GM23338 (cell line): ENCODE measurements around the gene IGF2BP3. TPM values are rescaled to one million over a fixed set of nuclear protein-coding genes. Genes with fewer than 3 reads are reported as not detected.

Experiments
- ATAC-seq: fragments of 200-7000 bp; cut with Tn5 transposase; 3 replicates; pipeline ENCODE4 v1.9.1; 2020
- DNase-seq: peaks from one replicate; pipeline ENCODE4 v3.0.0-alpha.2; 2015; ENCODE audit warnings: low spot score
- H2AFZ ChIP-seq: fragments of 200-600 bp; sonication (generic); 2 replicates; pipeline ENCODE4 v1.8.0; 2016; ENCODE audit warnings: antibody characterized with exemption, mild to moderate bottlenecking, moderate library complexity
- H3F3A ChIP-seq: fragments of 200-600 bp; sonication (generic); replicated peaks from 2 replicates; pipeline ENCODE4 v1.8.0; 2017; ENCODE audit warnings: antibody characterized with exemption, mixed run types, low read depth
- H3K27ac ChIP-seq: fragments of 200-600 bp; sonication (generic); 2 replicates; pipeline ENCODE4 v1.6.1; 2016; ENCODE audit warnings: low read depth
- H3K27me3 ChIP-seq: fragments of 200-600 bp; sonication (generic); 2 replicates; pipeline ENCODE4 v1.8.0; 2016; ENCODE audit warnings: mild to moderate bottlenecking, mixed run types, moderate library complexity; ENCODE audit not compliant: insufficient read depth
- H3K36me3 ChIP-seq: fragments of 200-600 bp; sonication (generic); 2 replicates; pipeline ENCODE4 v1.8.0; 2016; ENCODE audit warnings: mild to moderate bottlenecking; ENCODE audit not compliant: insufficient read depth
- H3K4me1 ChIP-seq: fragments of 200-600 bp; sonication (generic); 2 replicates; pipeline ENCODE4 v1.8.0; 2016; ENCODE audit warnings: mild to moderate bottlenecking, moderate library complexity; ENCODE audit not compliant: insufficient read depth
- H3K4me2 ChIP-seq: fragments of 200-600 bp; sonication (generic); 2 replicates; pipeline ENCODE4 v1.7.1; 2017; ENCODE audit warnings: mixed run types
- H3K4me3 ChIP-seq: fragments of 200-600 bp; sonication (generic); 2 replicates; pipeline ENCODE4 v1.6.1; 2016; ENCODE audit warnings: mixed run types
- H3K79me2 ChIP-seq: fragments of 200-600 bp; sonication (generic); replicated peaks from 2 replicates; pipeline ENCODE4 v1.8.0; 2017; ENCODE audit warnings: mild to moderate bottlenecking; ENCODE audit not compliant: insufficient read depth
- H3K9me2 ChIP-seq: fragments of 200-600 bp; sonication (generic); 2 replicates; pipeline ENCODE4 v1.8.0; 2017; ENCODE audit not compliant: insufficient read depth
- H4K20me1 ChIP-seq: fragments of 200-600 bp; sonication (generic); replicated peaks from 2 replicates; pipeline ENCODE4 v1.8.0; 2017; ENCODE audit warnings: mild to moderate bottlenecking; ENCODE audit not compliant: insufficient read depth
- H3K27ac Mint-ChIP-seq: 2 replicates; pipeline ENCODE4 v1.8.0; 2020; ENCODE audit warnings: inconsistent platforms, mild to moderate bottlenecking, moderate library complexity, mixed read lengths
- H3K27me3 Mint-ChIP-seq: 3 replicates; pipeline ENCODE4 v1.8.0; 2022; ENCODE audit warnings: low read depth, mild to moderate bottlenecking, moderate library complexity, mixed read lengths, inconsistent platforms; ENCODE audit not compliant: insufficient read depth, poor library complexity
- H3K36me3 Mint-ChIP-seq: 3 replicates; pipeline ENCODE4 v1.8.0; 2021; ENCODE audit warnings: low read depth, mild to moderate bottlenecking, inconsistent platforms, moderate library complexity, mixed read lengths
- H3K4me1 Mint-ChIP-seq: 3 replicates; pipeline ENCODE4 v1.8.0; 2020; ENCODE audit warnings: mild to moderate bottlenecking, inconsistent platforms, mixed read lengths
- H3K4me3 Mint-ChIP-seq: 3 replicates; pipeline ENCODE4 v1.8.0; 2021; ENCODE audit warnings: moderate library complexity, mild to moderate bottlenecking, inconsistent platforms, mixed read lengths
- H3K9me3 Mint-ChIP-seq: 3 replicates; pipeline ENCODE4 v1.8.0; 2020; ENCODE audit warnings: moderate library complexity, mild to moderate bottlenecking, inconsistent platforms, mixed read lengths
- CREB1 ChIP-seq: fragments of 250-450 bp; sonication (Bioruptor Pico); IDR thresholded peaks from 2 replicates; pipeline ENCODE4 v1.5.0; 2020; ENCODE audit warnings: low read depth, mild to moderate bottlenecking, moderate library complexity
- ETS1 ChIP-seq: IDR thresholded peaks from 2 replicates; pipeline ENCODE4 v1.6.1; 2016; ENCODE audit warnings: antibody characterized with exemption
- EZH2 ChIP-seq: fragments of 200-600 bp; sonication (generic); IDR thresholded peaks from one replicate; pipeline ENCODE4 v1.8.0; 2017; ENCODE audit warnings: antibody characterized with exemption, mild to moderate bottlenecking, low read depth; ENCODE audit not compliant: unreplicated experiment
- EZH2phosphoT487 ChIP-seq: fragments of 200-600 bp; sonication (generic); IDR thresholded peaks from one replicate; pipeline ENCODE4 v1.8.1; 2018; ENCODE audit warnings: antibody characterized with exemption; ENCODE audit not compliant: unreplicated experiment
- JUNB ChIP-seq: IDR thresholded peaks from one replicate; pipeline ENCODE4 v1.6.1; 2016; ENCODE audit warnings: antibody characterized with exemption; ENCODE audit not compliant: unreplicated experiment
- NANOG ChIP-seq: IDR thresholded peaks from 2 replicates; pipeline ENCODE4 v1.6.1; 2016; ENCODE audit warnings: antibody characterized with exemption, borderline replicate concordance
- POLR2AphosphoS5 ChIP-seq: IDR thresholded peaks from 2 replicates; pipeline ENCODE4 v1.6.1; 2016; ENCODE audit warnings: antibody characterized with exemption, low read depth
- STAT1 ChIP-seq: IDR thresholded peaks from one replicate; pipeline ENCODE4 v1.6.1; 2016; ENCODE audit warnings: antibody characterized with exemption; ENCODE audit not compliant: unreplicated experiment
- ZNF114 ChIP-seq: fragments of 250-450 bp; sonication (Bioruptor Pico); IDR thresholded peaks from 2 replicates; pipeline ENCODE4 v1.5.0; 2020; ENCODE audit warnings: mild to moderate bottlenecking, moderate library complexity
- ZNF331 ChIP-seq: fragments of 250-450 bp; sonication (Bioruptor Pico); IDR thresholded peaks from 2 replicates; pipeline ENCODE4 v1.5.0; 2020; ENCODE audit warnings: low read depth, mild to moderate bottlenecking, moderate library complexity
- ZNF462 ChIP-seq: fragments of 250-450 bp; sonication (Bioruptor Pico); IDR thresholded peaks from 2 replicates; pipeline ENCODE4 v1.5.0; 2020; ENCODE audit warnings: mild to moderate bottlenecking, moderate library complexity
- polyA plus RNA-seq: library from polyadenylated mRNA; unstranded; fragments of >200 nt; fragmentation: Nextera tagmentation; extraction: Ambion mirVana; gene quantifications from 2 replicates; pipeline ENCODE4 v1.2.1, GENCODE V29; 2016
- total RNA-seq: library from RNA; depleted of rRNA; stranded (reverse); fragments of >200 nt; shearing (Covaris generic); gene quantifications from 2 replicates; pipeline ENCODE4 v1.2.3, GENCODE V29; 2014
- TF ChIP-seq, protein P1 (sequence below): IDR thresholded peaks from one replicate; pipeline ENCODE4 v1.6.1; 2018; ENCODE audit warnings: antibody characterized with exemption; ENCODE audit not compliant: unreplicated experiment
- TF ChIP-seq, protein P2 (sequence below), 2 experiments: fragments of 200-600 bp in 1 of 2; sonication (generic) in 1 of 2; conservative IDR thresholded peaks; 2 replicates each; pipeline versions ENCODE4 v1.5.1 to v1.6.1; 2016 to 2017; ENCODE audit warnings: antibody characterized with exemption in 2 of 2, low read depth in 2 of 2, mild to moderate bottlenecking in 2 of 2, moderate library complexity in 1 of 2

Gene IGF2BP3
- total and polyA plus RNA-seq, 2 experiments from 2014 or later, result 52.0 to 183 TPM

GRCh38 chr7:23279819-23280525, 190.3 kb downstream of the IGF2BP3 start:
- Mint-ChIP-seq H3K27me3 (no peaks in the 10 kb centered on the region), H3K4me1 (no peaks in the 10 kb centered on the region), H3K36me3 (no peaks in the 10 kb centered on the region), H3K4me3 (no peak overlapping the region), H3K27ac (no peak overlapping the region), H3K9me3 (no peaks in the 10 kb centered on the region)
- Histone ChIP-seq H3K27ac (no peak overlapping the region), H3K27me3 (no peaks in the 10 kb centered on the region), H2AFZ (no peak overlapping the region), H3K36me3 (no peaks in the 10 kb centered on the region), H3F3A (0 out of 2 replicates have a peak, but pooled peaks cover 6% of the 10 kb centered on the region), H3K4me2 (no peak overlapping the region), H3K4me3 (no peak overlapping the region), H3K4me1 (no peaks in the 10 kb centered on the region), H4K20me1 (no peaks in the 10 kb centered on the region), H3K79me2 (no peaks in the 10 kb centered on the region), H3K9me2 (no peaks in the 10 kb centered on the region)
- ATAC-seq (no peak), DNase-seq (no peak)
- TF ChIP-seq STAT1 (no peak), ZNF331 (CRISPR knock-in tag) (no peak), ZNF462 (CRISPR knock-in tag) (no peak), POLR2AphosphoS5 (no peak), EZH2phosphoT487 (no peak), CREB1 (CRISPR knock-in tag) (no peak), EZH2 (no peak), NANOG (no peak), ZNF114 (CRISPR knock-in tag) (no peak), ETS1 (no peak), JUNB (no peak)
- TF ChIP-seq, protein P1, sequence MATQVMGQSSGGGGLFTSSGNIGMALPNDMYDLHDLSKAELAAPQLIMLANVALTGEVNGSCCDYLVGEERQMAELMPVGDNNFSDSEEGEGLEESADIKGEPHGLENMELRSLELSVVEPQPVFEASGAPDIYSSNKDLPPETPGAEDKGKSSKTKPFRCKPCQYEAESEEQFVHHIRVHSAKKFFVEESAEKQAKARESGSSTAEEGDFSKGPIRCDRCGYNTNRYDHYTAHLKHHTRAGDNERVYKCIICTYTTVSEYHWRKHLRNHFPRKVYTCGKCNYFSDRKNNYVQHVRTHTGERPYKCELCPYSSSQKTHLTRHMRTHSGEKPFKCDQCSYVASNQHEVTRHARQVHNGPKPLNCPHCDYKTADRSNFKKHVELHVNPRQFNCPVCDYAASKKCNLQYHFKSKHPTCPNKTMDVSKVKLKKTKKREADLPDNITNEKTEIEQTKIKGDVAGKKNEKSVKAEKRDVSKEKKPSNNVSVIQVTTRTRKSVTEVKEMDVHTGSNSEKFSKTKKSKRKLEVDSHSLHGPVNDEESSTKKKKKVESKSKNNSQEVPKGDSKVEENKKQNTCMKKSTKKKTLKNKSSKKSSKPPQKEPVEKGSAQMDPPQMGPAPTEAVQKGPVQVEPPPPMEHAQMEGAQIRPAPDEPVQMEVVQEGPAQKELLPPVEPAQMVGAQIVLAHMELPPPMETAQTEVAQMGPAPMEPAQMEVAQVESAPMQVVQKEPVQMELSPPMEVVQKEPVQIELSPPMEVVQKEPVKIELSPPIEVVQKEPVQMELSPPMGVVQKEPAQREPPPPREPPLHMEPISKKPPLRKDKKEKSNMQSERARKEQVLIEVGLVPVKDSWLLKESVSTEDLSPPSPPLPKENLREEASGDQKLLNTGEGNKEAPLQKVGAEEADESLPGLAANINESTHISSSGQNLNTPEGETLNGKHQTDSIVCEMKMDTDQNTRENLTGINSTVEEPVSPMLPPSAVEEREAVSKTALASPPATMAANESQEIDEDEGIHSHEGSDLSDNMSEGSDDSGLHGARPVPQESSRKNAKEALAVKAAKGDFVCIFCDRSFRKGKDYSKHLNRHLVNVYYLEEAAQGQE, result no peak
- TF ChIP-seq, protein P2, sequence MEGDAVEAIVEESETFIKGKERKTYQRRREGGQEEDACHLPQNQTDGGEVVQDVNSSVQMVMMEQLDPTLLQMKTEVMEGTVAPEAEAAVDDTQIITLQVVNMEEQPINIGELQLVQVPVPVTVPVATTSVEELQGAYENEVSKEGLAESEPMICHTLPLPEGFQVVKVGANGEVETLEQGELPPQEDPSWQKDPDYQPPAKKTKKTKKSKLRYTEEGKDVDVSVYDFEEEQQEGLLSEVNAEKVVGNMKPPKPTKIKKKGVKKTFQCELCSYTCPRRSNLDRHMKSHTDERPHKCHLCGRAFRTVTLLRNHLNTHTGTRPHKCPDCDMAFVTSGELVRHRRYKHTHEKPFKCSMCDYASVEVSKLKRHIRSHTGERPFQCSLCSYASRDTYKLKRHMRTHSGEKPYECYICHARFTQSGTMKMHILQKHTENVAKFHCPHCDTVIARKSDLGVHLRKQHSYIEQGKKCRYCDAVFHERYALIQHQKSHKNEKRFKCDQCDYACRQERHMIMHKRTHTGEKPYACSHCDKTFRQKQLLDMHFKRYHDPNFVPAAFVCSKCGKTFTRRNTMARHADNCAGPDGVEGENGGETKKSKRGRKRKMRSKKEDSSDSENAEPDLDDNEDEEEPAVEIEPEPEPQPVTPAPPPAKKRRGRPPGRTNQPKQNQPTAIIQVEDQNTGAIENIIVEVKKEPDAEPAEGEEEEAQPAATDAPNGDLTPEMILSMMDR (conservative IDR thresholded peaks at IDR 0.05; ENCODE audit: low read depth in 2 of 2), result no peak
